KMS-11 (cell line): ENCODE measurements around the gene ADIPOR2.
A peak's percentile ranks its signal among the peaks of the same experiment; 100 is the strongest.

Source experiments
- H2AFZ ChIP-seq: fragments of 200-600 bp; sonication (generic); 2 replicates; pipeline ENCODE4 v1.6.1; 2016; ENCODE audit warnings: antibody characterized with exemption, mixed run types, low read depth
- H3K27ac ChIP-seq: fragments of 200-600 bp; sonication (generic); 2 replicates; pipeline ENCODE4 v1.6.1; 2016; ENCODE audit warnings: mild to moderate bottlenecking, mixed run types
- H3K27me3 ChIP-seq: fragments of 200-600 bp; sonication (generic); 2 replicates; pipeline ENCODE4 v1.6.1; 2017; ENCODE audit warnings: mild to moderate bottlenecking, low read depth, mixed run types, moderate library complexity; ENCODE audit not compliant: insufficient read depth
- H3K36me3 ChIP-seq: fragments of 200-600 bp; sonication (generic); 2 replicates; pipeline ENCODE4 v1.6.1; 2017; ENCODE audit warnings: mild to moderate bottlenecking, mixed run types; ENCODE audit not compliant: insufficient read depth
- H3K4me1 ChIP-seq: fragments of 200-600 bp; sonication (generic); 2 replicates; pipeline ENCODE4 v1.6.1; 2016; ENCODE audit warnings: mild to moderate bottlenecking, low read depth, mixed run types; ENCODE audit not compliant: poor library complexity, severe bottlenecking
- H3K4me2 ChIP-seq: fragments of 200-600 bp; sonication (generic); 2 replicates; pipeline ENCODE4 v1.7.0; 2016; ENCODE audit warnings: mild to moderate bottlenecking, mixed run types
- H3K4me3 ChIP-seq: fragments of 200-600 bp; sonication (generic); IDR thresholded peaks from 2 replicates; pipeline ENCODE4 v1.6.1; 2017; ENCODE audit warnings: low read depth, low read length, mixed read lengths; ENCODE audit not compliant: insufficient read depth
- H3K79me2 ChIP-seq: fragments of 200-600 bp; sonication (generic); 2 replicates; pipeline ENCODE4 v1.6.1; 2016; ENCODE audit warnings: low read depth, mixed run types; ENCODE audit not compliant: insufficient read depth
- H3K9ac ChIP-seq: fragments of 200-600 bp; sonication (generic); 2 replicates; pipeline ENCODE4 v1.6.1; 2016; ENCODE audit warnings: mild to moderate bottlenecking, mixed run types
- H4K20me1 ChIP-seq: fragments of 200-600 bp; sonication (generic); 2 replicates; pipeline ENCODE4 v1.6.1; 2016; ENCODE audit warnings: mild to moderate bottlenecking, mixed run types; ENCODE audit not compliant: insufficient read depth
- CTCF ChIP-seq: fragments of 200-600 bp; sonication (generic); conservative IDR thresholded peaks from 2 replicates; pipeline ENCODE4 v1.6.1; 2017; ENCODE audit warnings: low read depth, mild to moderate bottlenecking, antibody characterized with exemption, low read length, moderate library complexity, mixed read lengths

Gene ADIPOR2

DNA sequence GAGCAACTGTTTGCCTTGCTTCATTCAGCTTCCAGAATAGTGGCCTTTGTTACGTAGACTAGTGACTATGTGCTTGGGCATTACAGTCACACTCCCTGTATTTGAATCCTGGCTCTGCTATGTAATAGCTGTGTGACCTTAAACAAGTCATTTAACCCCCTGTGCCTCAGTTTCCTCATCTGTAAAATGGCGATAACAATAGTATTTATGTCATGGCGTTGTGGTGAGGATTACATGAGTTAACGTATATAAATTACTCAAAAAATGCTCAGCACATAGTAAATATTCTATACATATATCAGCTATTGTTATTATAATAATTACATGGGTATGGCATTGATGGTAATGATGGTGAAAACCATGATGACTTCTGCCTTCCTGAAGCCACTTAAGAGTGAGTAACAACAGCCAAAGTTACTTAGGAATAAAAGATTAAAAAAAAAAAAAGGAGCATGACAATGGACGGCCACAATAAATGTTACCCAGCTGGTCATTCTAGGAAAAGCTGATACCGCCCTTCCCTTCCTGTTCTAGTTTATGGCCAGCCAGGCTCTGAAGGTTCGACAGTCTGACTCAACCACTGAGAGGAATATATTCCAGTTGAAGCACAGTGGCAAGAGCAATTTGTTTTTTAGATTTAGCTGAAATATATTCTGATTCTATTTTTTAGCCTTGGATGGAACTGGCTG is 9.9 kb upstream of the ADIPOR2 start:
- H2AFZ ChIP-seq: no peak overlapping the region
- H3K4me1 ChIP-seq: no peaks in the 10 kb centered on the region
- no peaks in the 10 kb centered on the region for H3K27me3 ChIP-seq
- no peak overlapping the region for H3K27ac ChIP-seq
- H3K79me2 ChIP-seq: no peaks in the 10 kb centered on the region
- H3K36me3 ChIP-seq: no peaks in the 10 kb centered on the region
- no peaks in the 10 kb centered on the region for H4K20me1 ChIP-seq
- H3K4me3 ChIP-seq: no peak overlapping the region
- no peak for TF ChIP-seq CTCF
- no peak overlapping the region for H3K9ac ChIP-seq
- no peak overlapping the region for H3K4me2 ChIP-seq

- Histone ChIP-seq H2AFZ (no peak overlapping the region), H3K27ac (no peak overlapping the region), H3K4me2 (no peak overlapping the region), H3K4me3 (no peak overlapping the region), H3K4me1 (no peaks in the 10 kb centered on the region), H3K9ac (no peak overlapping the region), H3K36me3 (no peaks in the 10 kb centered on the region), H3K79me2 (no peaks in the 10 kb centered on the region), H3K27me3 (no peaks in the 10 kb centered on the region), H4K20me1 (no peaks in the 10 kb centered on the region)
- no peak for TF ChIP-seq CTCF
Measured at GRCh38 chr12:1681493-1681807, 9.4 kb upstream of the ADIPOR2 start.

GRCh38 chr12:1688086-1688710 is 2.7 kb upstream of the ADIPOR2 start:
- Histone ChIP-seq H4K20me1 (no peaks in the 10 kb centered on the region), H3K4me3 (no peak overlapping the region), H3K27ac (no peak overlapping the region), H2AFZ (no peak overlapping the region), H3K79me2 (peaks cover 20% of the 10 kb centered on the region), H3K27me3 (no peaks in the 10 kb centered on the region), H3K4me1 (peaks cover 23% of the 10 kb centered on the region), H3K36me3 (no peaks in the 10 kb centered on the region), H3K9ac (no peak overlapping the region), H3K4me2 (no peak overlapping the region)
- no peak for TF ChIP-seq CTCF

GRCh38 chr12:1691123-1692007 is 495 bp downstream of the ADIPOR2 start:
- H3K27ac ChIP-seq: peak overlapping the region; percentile 90
- H3K4me3 ChIP-seq: no peak overlapping the region
- no peaks in the 10 kb centered on the region for H3K27me3 ChIP-seq
- H3K4me2 ChIP-seq: peak overlapping the region; percentile 62
- TF ChIP-seq CTCF: no peak
- H3K9ac ChIP-seq: peak overlapping the region; percentile 80
- H2AFZ ChIP-seq: peak overlapping the region; percentile 69
- H3K79me2 ChIP-seq: peaks cover 37% of the 10 kb centered on the region
- no peaks in the 10 kb centered on the region for H3K36me3 ChIP-seq
- H3K4me1 ChIP-seq: peaks cover 23% of the 10 kb centered on the region
- H4K20me1 ChIP-seq: no peaks in the 10 kb centered on the region
